RWPE2 (cell line): Measurements from ENCODE around the gene TRERF1.

ENCODE experiments used
- ATAC-seq: fragments of 200-7000 bp; cut with Tn5 transposase; 3 replicates; pipeline ENCODE4 v1.9.1; 2021; ENCODE audit warnings: low read depth
- DNase-seq: peaks from one replicate; pipeline ENCODE4 v3.0.0-alpha.2; 2020; ENCODE audit warnings: low spot score
- H3K27ac ChIP-seq: fragments of 450-650 bp; 2 replicates; pipeline ENCODE4 v1.5.1; 2017; ENCODE audit warnings: mild to moderate bottlenecking; ENCODE audit not compliant: poor library complexity, severe bottlenecking
- H3K27me3 ChIP-seq: fragments of 250-450 bp; sonication (Bioruptor Pico); 2 replicates; pipeline ENCODE4 v1.5.1; 2021; ENCODE audit warnings: mild to moderate bottlenecking, moderate library complexity; ENCODE audit not compliant: insufficient read depth, poor library complexity, severe bottlenecking
- H3K36me3 ChIP-seq: fragments of 250-450 bp; sonication (Bioruptor Pico); 2 replicates; pipeline ENCODE4 v1.5.1; 2020; ENCODE audit warnings: low read depth, mild to moderate bottlenecking, moderate library complexity
- H3K4me1 ChIP-seq: fragments of 250-450 bp; sonication (Bioruptor Pico); 2 replicates; pipeline ENCODE4 v1.5.1; 2021; ENCODE audit warnings: mild to moderate bottlenecking, moderate library complexity; ENCODE audit not compliant: insufficient read depth, poor library complexity, severe bottlenecking
- H3K4me3 ChIP-seq: fragments of 250-450 bp; sonication (Bioruptor Pico); 2 replicates; pipeline ENCODE4 v1.5.1; 2021; ENCODE audit warnings: mild to moderate bottlenecking, moderate library complexity; ENCODE audit not compliant: severe bottlenecking
- H3K9me3 ChIP-seq: fragments of 250-450 bp; sonication (Bioruptor Pico); 2 replicates; pipeline ENCODE4 v1.5.1; 2021; ENCODE audit warnings: mild to moderate bottlenecking, moderate library complexity; ENCODE audit not compliant: severe bottlenecking
- TF ChIP-seq, protein P1 (sequence below): fragments of 450-650 bp; IDR thresholded peaks from one replicate; pipeline ENCODE4 v1.5.1; 2017; ENCODE audit warnings: mild to moderate bottlenecking, moderate library complexity; ENCODE audit not compliant: poor library complexity, severe bottlenecking

Gene TRERF1

DNA sequence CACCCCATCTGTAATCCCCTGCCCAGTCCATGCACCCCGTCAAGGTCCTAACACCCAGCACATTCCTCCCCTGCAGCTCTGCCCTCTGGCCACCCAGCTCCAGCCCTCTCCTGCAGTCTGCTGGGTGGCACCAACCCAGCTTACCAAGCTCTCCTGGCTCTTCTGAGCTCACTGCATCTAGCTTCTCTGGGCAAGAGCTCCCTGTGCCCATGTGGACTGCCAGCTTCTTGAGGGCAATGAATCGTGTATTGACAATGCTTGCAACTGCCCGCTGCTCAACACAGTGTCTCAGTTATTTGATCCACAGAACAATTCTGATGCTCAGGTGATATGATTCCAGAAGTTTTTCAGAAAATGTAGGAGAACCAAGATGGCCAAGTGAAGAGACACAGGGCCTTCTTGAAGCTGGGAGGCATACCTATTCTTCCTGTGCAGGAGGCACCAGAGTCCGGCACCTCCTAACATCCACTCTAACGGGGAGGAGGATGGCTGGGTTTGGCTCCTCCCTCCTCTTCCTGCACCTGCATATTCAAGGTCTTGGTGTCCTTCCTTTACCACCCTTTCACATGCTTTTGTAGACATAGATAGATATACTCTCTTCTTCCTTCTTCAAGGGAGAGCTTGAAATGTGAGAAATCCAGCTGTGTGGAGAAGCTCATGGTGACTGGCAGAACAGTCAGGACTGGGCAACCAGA is 85.6 kb downstream of the TRERF1 start:
- Histone ChIP-seq H3K4me1 (peaks cover 5% of the 10 kb centered on the region), H3K27ac (no peak overlapping the region), H3K27me3 (no peaks in the 10 kb centered on the region), H3K36me3 (peaks cover 13% of the 10 kb centered on the region; the same call in 1 of the 2 replicates), H3K9me3 (no peaks in the 10 kb centered on the region), H3K4me3 (no peak overlapping the region)
- DNase-seq (no peak), ATAC-seq (no peak)
- TF ChIP-seq, protein P1, sequence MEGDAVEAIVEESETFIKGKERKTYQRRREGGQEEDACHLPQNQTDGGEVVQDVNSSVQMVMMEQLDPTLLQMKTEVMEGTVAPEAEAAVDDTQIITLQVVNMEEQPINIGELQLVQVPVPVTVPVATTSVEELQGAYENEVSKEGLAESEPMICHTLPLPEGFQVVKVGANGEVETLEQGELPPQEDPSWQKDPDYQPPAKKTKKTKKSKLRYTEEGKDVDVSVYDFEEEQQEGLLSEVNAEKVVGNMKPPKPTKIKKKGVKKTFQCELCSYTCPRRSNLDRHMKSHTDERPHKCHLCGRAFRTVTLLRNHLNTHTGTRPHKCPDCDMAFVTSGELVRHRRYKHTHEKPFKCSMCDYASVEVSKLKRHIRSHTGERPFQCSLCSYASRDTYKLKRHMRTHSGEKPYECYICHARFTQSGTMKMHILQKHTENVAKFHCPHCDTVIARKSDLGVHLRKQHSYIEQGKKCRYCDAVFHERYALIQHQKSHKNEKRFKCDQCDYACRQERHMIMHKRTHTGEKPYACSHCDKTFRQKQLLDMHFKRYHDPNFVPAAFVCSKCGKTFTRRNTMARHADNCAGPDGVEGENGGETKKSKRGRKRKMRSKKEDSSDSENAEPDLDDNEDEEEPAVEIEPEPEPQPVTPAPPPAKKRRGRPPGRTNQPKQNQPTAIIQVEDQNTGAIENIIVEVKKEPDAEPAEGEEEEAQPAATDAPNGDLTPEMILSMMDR: no peak

DNA sequence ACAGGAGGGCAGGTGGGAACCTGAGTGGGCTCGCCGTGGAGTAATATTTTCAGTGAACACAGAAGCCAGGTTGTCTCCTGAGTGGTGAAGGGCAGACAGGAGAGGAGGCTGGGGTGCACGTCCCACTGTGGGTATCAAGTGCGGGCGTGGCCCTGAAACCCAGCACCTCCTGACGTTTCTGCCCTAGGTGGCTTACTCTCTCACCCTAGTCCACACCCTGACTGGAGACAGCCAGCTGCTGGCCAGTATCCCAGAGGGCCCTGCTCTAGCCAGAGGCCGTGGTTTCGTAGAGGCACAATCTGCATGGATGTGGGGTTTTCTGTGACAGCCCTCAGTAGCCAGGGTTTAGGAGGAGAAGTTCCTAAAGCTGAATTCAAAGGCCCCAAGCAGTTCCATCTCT is 86.7 kb downstream of the TRERF1 start:
- no peak for DNase-seq
- TF ChIP-seq, protein P1: no peak
- no peak for ATAC-seq
- Histone ChIP-seq H3K4me1 (peaks cover 5% of the 10 kb centered on the region), H3K4me3 (no peak overlapping the region), H3K27me3 (no peaks in the 10 kb centered on the region), H3K9me3 (no peaks in the 10 kb centered on the region), H3K36me3 (peaks cover 13% of the 10 kb centered on the region; the same call in 1 of the 2 replicates), H3K27ac (no peak overlapping the region)

DNA sequence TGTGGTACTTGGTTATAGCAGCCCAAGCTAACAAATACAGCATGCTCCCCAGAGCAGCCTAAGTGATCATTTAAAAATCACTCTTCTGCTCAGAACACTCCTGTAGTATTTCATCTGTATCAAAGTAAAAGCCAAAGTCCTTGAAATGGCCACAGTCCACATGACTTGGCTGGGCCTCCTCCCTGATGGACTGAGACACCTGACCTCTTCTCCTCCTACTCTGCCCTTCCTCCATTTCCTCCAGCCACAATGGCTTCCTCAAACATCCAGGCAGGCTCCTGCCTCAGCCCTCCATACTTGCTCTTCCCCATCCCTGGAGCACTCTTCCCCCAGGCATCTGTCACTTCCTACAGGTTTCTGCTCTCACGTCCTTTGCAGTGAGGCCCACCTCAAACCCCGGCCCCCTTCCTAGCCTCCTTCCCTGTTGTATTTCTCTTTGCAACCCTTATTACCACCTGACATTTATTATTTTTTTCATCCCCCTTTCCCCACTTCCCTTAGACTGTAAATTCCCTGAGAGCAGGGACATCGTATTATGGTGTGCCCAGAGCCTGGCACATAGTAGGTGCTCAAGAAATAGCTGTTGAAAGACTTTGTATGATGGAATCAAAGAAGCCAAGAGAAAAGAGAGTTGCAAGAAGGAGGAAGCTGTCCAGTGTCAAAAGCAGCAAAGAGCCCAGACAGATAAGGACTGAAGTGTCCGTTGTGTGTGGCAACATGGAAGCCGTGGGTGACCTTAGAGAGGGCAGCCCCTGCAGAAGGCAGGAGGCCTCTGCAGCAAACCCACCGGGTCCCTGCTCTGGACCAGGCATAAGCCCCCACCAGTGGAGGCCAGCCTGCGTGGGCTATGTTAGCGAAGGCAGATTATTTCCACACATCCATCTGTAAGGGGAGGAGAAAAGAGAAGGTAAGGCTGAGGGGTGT is 87.5 kb downstream of the TRERF1 start:
- ATAC-seq: no peak

DNA sequence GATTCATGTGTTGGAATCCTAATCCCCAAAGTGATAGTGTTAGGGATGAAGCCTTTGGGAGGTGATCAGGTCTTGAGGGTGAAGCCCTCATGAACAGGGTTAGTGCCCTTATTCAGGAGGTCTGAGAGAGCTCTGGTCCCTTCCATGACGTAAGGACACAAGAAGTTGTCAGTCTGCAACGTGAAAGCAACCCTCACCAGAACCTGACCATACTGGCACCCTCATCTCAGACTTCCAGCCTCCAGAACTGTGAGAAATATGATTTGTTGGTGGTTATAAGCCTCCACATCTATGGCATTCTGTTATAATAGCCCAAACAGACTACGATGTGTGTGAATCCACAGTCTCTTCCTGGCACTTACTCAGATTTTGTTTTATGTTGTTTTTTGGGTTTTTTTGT is 90.7 kb downstream of the TRERF1 start:
- H3K4me3 ChIP-seq: no peak overlapping the region
- TF ChIP-seq, protein P1: no peak
- no peak overlapping the region for H3K27ac ChIP-seq
- ATAC-seq (no peak), DNase-seq (no peak)
- peaks cover 11% of the 10 kb centered on the region; the same call in 1 of the 2 replicates for H3K36me3 ChIP-seq
- H3K27me3 ChIP-seq: no peaks in the 10 kb centered on the region
- H3K4me1 ChIP-seq: peaks cover 8% of the 10 kb centered on the region
- no peaks in the 10 kb centered on the region for H3K9me3 ChIP-seq

More for the DNA sequence above, 87.5 kb downstream of the TRERF1 start:
- Histone ChIP-seq H3K4me1 (no peaks in the 10 kb centered on the region), H3K4me3 (no peak overlapping the region), H3K36me3 (peaks cover 13% of the 10 kb centered on the region; the same call in 1 of the 2 replicates), H3K9me3 (no peaks in the 10 kb centered on the region), H3K27ac (no peak overlapping the region), H3K27me3 (no peaks in the 10 kb centered on the region)
- DNase-seq: no peak
- TF ChIP-seq, protein P1: no peak
